LNCaP clone FGC (cell line): ENCODE results near the gene ANO2.

Experiments
- DNase-seq: peaks from one replicate; pipeline ENCODE4 v3.0.0-alpha.2; 2011; ENCODE audit warnings: low read depth
- H3K4me3 ChIP-seq: 2 replicates; pipeline ENCODE4 v1.5.1; 2011; ENCODE audit warnings: mild to moderate bottlenecking, low read depth, low read length, control low read depth
- TF ChIP-seq, protein P1 (sequence below): IDR thresholded peaks from 2 replicates; pipeline ENCODE4 v1.5.1; 2012; ENCODE audit warnings: mild to moderate bottlenecking; ENCODE audit not compliant: control insufficient read depth, insufficient read depth; ENCODE audit errors: extremely low read depth

Gene ANO2

DNA sequence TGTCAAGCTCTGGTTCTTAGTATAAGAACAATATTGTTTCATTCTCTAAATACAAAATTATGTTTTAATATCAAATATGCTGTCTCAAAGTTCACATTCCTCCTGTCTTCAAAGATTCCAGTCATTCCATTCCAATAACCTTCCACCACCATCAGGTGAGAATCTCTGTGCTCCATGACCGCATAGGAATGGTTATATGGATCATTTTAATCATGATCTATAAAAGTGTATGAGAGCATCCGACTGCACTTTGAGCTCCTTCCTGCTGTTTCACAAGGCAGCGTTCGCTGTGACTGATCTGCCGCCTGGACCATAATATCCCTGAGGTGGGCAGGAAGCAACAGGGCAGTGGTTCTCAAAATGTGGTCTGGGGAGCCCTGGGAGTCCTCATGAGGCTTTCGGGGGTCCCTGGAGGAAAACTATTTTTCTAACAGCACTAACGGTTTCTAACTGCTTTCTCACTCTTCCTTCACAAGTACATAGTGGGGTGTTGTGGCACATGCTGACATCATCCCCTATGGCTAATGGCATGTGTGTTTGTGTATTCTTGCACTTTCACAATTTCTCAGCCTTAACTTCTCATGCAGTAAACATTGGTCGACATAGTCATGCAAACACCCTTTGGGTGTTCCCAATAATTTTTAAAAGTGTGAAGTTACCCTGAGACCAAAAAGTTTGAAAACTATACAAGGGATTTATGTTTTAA is 137.4 kb downstream of the ANO2 start:
- DNase-seq: no peak
- TF ChIP-seq, protein P1, sequence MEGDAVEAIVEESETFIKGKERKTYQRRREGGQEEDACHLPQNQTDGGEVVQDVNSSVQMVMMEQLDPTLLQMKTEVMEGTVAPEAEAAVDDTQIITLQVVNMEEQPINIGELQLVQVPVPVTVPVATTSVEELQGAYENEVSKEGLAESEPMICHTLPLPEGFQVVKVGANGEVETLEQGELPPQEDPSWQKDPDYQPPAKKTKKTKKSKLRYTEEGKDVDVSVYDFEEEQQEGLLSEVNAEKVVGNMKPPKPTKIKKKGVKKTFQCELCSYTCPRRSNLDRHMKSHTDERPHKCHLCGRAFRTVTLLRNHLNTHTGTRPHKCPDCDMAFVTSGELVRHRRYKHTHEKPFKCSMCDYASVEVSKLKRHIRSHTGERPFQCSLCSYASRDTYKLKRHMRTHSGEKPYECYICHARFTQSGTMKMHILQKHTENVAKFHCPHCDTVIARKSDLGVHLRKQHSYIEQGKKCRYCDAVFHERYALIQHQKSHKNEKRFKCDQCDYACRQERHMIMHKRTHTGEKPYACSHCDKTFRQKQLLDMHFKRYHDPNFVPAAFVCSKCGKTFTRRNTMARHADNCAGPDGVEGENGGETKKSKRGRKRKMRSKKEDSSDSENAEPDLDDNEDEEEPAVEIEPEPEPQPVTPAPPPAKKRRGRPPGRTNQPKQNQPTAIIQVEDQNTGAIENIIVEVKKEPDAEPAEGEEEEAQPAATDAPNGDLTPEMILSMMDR: no peak
- H3K4me3 ChIP-seq: no peak overlapping the region

GRCh38 chr12:5807090-5807414 is 138.0 kb downstream of the ANO2 start:
- H3K4me3 ChIP-seq: no peak overlapping the region
- TF ChIP-seq, protein P1: no peak
- DNase-seq: no peak

GRCh38 chr12:5806371-5807089 is 138.5 kb downstream of the ANO2 start:
- TF ChIP-seq, protein P1: no peak

DNA sequence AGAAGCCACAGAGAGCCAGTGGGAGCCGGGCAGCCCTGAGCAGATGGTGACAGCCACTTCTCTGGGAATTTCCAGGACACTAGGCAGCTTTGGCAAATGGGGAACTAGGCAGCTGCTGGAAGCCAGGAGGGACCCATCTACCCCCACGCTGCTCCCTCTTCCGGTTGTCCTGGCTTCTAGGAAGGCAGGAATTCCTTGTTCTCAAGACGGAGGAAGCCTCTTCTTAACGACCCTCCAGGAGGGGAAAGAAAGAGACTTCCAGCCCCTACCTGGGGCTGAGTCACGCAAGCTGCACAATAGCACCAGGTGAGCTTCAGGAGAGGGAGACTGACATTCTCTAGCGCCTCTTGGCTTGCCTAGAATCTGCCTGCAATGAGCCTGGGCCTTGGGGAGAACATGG is 141.5 kb downstream of the ANO2 start:
- TF ChIP-seq, protein P1: no peak
- DNase-seq: no peak
- no peak overlapping the region for H3K4me3 ChIP-seq

More at GRCh38 chr12:5806371-5807089, 138.5 kb downstream of the ANO2 start:
- no peak for DNase-seq
- no peak overlapping the region for H3K4me3 ChIP-seq

DNA sequence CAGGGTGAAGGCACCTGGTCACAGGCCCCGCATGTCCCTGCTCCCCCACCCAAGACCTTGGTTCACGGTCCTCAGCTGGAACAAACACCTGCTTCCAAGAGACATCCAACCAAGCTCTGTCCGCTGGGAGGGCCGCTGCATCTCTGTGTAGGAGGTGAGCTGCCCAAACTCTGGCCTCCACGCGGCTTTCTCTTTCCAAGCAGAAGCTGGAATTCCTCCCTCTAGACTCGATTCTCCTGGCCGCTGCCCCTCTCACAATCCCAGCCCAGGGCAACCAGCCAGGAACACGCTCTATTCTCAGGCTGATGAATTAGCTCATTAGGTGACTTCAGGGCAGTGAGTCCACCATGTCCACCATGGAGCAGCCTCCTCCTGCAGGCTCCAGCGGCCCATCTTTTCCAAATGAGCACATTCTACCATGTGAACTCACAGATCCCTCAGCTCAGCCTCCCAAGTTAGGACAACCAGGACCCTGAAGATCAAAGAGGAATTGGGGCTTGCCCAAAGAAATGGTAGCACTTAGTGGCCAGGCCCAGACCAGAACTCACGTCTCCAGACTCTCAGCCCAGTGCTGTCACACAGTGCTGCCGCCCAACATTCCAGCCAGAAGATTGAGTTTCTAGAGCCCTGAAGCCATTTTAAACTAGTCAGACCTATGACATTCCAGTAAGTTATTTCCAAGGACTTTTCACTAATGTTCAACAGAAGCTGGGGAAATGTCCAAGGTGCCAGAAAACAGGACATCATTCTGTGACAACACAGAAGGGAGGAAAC is 146.6 kb downstream of the ANO2 start:
- TF ChIP-seq, protein P1: no peak
- no peak for DNase-seq

GRCh38 chr12:5797661-5798060 is 147.4 kb downstream of the ANO2 start:
- no peak overlapping the region for H3K4me3 ChIP-seq
- peak; percentile 3 for DNase-seq
- TF ChIP-seq, protein P1: no peak

More for the DNA sequence above, 146.6 kb downstream of the ANO2 start:
- no peak overlapping the region for H3K4me3 ChIP-seq
